VCaP (cell line): ENCODE data around the gene SYNPO2L.
"Not testable (repeated sequence)": the region's sequence is repeated elsewhere in the genome, so short reads cannot be mapped to it uniquely, and the experiment has no call there.

Source experiments
- H3K27ac ChIP-seq: fragments of 450-650 bp; 2 replicates; pipeline ENCODE4 v1.5.1; 2017
- CTCF ChIP-seq: fragments of 450-650 bp; conservative IDR thresholded peaks from 2 replicates; pipeline ENCODE4 v1.5.1; 2017; ENCODE audit warnings: mild to moderate bottlenecking, moderate library complexity

Gene SYNPO2L

GRCh38 chr10:73655990-73656298 is at the start of gene SYNPO2L:
TSS of gene SYNPO2L (minus strand) at chr10:73656029. CDS start at chr10:73655922, 107 bp downstream.
- H3K27ac ChIP-seq = no peak within 1 kb of the TSS
- no peak for TF ChIP-seq CTCF

GRCh38 chr10:73703924-73704323 is 48.1 kb upstream of the SYNPO2L start:
- not testable (repeated sequence) for H3K27ac ChIP-seq

- not testable (repeated sequence) for H3K27ac ChIP-seq
Observed at GRCh38 chr10:73698819-73699218, 43.0 kb upstream of the SYNPO2L start.

GRCh38 chr10:73697675-73698159 is 41.9 kb upstream of the SYNPO2L start, which contains the start of gene AGAP5:
TSS of gene AGAP5 (minus strand) at chr10:73698109. CDS start at chr10:73697755, 354 bp downstream.
- not testable (repeated sequence) for H3K27ac ChIP-seq

GRCh38 chr10:73695302-73695701 is 39.5 kb upstream of the SYNPO2L start:
- not testable (repeated sequence) for H3K27ac ChIP-seq

GRCh38 chr10:73690755-73691154 is 34.9 kb upstream of the SYNPO2L start:
- not testable (repeated sequence) for H3K27ac ChIP-seq

- not testable (repeated sequence) for H3K27ac ChIP-seq
Observed at GRCh38 chr10:73689596-73689995, 33.8 kb upstream of the SYNPO2L start.

- not testable (repeated sequence) for H3K27ac ChIP-seq
Observed at GRCh38 chr10:73687641-73688040, 31.8 kb upstream of the SYNPO2L start.

- not testable (repeated sequence) for H3K27ac ChIP-seq
Observed at GRCh38 chr10:73674546-73674945, 18.7 kb upstream of the SYNPO2L start.

- not testable (repeated sequence) for H3K27ac ChIP-seq
Observed at GRCh38 chr10:73668378-73668777, 12.5 kb upstream of the SYNPO2L start.

GRCh38 chr10:73666153-73666809 is 10.5 kb upstream of the SYNPO2L start:
- H3K27ac ChIP-seq = not testable (repeated sequence)

GRCh38 chr10:73665581-73665980 is 9.8 kb upstream of the SYNPO2L start:
- not testable (repeated sequence) for H3K27ac ChIP-seq

- not testable (repeated sequence) for H3K27ac ChIP-seq
Observed at GRCh38 chr10:73664156-73665040, 8.6 kb upstream of the SYNPO2L start.

- H3K27ac ChIP-seq = not testable (repeated sequence)
Observed at GRCh38 chr10:73663621-73664020, 7.8 kb upstream of the SYNPO2L start.

GRCh38 chr10:73662705-73663104 is 6.9 kb upstream of the SYNPO2L start:
- not testable (repeated sequence) for H3K27ac ChIP-seq
